NK-92 (cell line): ENCODE measurements around the gene DIDO1.

Source experiments
- DNase-seq: peaks from one replicate; lab custom pipeline; 2025; ENCODE audit not compliant: unreplicated experiment; lab: John Stamatoyannopoulos, UW

Gene DIDO1

DNA sequence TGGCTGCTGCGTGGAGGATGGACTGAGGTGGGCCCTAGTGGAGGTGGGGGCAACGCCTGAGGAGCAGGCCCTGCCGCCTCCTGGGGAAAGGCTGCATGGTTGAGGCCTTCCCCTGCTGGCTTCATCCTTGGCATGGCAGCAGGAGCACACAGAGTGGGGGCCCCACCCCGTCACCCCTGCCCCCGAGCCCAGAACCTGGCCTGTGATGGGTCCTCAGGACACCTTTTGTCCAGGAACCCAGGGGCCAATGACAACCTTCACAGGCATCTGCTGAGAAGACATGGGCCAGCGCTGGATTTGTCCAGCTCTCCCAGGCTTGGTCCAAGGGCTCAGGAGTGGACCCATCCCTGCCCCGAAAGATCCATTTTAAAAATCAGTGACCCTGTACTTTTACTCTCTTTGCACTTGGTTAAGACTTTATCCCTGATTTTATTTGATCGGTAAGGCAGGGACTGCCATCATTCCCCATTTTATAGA is 25.6 kb upstream of the DIDO1 start:
- no peak for DNase-seq

GRCh38 chr20:62951143-62951895 is 25.0 kb upstream of the DIDO1 start:
- DNase-seq = no peak

DNA sequence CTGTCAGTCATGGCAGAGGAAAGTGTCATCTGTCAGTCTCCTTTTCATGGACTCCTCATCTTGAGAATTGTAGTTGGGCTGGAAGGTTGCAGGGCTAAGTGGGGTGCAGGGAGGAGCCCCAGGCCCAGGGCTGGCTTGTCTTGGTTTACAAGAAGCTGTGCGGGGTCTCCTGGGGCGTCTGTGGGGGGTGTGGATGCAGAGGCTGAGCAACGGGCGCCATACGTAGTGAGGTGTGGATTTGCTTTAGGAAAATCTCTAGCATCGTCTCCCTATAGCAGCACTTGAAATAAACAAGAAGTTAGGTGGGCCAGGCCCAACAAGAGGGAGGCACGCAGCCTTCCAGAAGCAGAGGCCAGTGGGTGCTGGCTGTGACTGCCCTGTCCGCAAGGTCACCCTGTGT is 24.4 kb upstream of the DIDO1 start:
- no peak for DNase-seq

DNA sequence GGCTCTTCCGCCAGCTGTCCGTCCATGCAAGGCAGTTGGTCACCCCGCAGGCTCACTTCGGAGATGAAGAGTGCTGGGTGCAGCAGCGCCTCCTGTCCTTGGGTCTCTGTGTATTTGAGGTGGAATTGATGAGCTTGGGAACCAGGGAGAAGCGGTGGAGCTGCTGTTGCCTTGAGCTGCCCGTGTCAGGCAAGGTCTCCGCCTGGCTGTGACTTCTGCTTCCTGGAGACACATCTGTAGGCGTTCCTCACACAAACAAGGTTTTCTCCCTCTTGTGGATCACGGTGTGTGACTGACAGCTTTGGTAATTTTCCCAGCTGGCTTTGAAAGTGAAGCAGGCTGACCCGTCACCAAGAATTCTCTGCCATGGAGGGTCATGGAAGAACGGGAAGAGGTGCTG is 23.7 kb upstream of the DIDO1 start:
- no peak for DNase-seq

- DNase-seq = no peak
Observed at GRCh38 chr20:62949153-62949821, 23.0 kb upstream of the DIDO1 start.

DNA sequence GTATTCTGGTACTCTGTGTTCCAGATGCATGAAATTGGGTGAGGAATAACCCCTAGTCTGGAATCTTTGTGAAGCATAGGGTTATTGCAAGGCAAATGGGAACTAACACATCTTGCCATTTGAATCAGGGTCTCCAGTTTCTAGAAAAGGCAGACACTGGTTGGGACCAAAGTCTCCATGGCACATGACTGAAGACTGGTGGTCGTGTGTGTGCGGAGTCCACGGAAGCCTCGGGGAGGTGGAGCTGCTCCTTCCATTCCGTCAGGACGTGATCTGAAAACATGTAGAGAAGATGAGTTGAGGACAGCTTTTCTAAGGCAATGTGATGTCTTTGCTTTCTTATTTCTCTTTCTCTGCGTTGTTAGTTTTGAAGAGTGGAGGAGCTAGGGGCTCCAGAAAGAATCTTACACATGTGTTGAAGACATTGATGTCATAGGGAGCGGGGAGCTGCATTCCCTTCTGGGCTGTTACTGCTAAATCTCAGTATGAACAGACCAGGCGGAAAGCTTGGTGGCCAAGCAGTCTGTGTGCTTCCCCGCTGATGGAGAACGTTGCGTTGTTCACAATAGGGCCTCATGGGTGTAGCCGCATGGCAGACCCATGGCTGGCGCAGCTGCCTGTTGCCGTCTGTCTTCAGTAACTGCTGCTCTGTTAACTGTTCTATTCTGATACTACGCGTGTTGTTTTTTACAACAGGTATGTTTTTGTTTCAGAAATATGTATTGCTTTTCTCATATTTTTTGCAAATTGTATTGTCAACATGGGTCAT is 21.4 kb upstream of the DIDO1 start:
- no peak for DNase-seq

DNA sequence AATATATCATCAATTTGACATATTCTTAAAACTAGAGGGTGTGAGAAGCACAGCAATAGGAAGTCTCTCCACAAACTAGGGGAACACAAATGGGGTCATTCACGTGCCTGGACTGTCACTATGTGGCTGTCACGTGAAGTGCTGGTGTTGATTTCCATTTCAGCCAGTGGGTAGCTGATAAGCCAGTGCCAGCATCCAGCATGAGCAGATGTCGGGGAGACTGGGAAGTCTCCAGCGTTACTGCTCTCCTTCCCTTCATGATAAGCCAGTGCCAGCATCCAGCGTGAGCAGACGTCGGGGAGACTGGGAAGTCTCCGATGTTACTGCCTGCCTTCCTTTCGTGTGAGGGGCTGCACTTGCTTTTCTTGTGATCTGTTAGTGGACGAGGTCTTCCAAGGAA is 20.6 kb upstream of the DIDO1 start:
- DNase-seq = no peak

DNA sequence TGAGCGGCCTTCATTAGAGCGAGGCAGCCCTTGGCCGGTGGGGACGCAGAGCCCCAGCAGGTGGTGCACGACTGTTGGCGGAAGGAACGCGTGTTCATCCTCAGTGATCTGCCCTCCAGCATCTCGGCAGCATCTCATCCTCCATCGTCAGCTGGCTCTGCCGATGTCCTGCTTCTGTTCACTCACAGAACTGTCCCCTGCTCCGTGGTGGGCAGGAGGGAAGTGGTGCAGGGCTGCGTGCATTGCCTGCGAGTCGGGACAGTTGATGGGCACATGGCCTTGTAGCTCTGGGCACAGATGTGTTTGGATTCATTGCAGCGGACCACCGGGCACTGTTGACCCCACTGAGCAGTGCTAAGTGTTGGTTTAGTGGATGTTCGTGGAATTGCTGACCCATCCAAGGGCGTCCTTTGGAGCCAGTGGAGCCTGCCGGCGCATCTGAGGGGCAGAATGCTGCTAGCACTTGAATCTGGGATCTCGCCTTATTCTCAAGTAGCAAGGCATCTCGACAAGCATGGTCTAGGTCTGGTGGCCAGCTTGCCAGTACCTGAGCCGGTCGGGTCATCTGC is 19.6 kb upstream of the DIDO1 start:
- DNase-seq = no peak

DNA sequence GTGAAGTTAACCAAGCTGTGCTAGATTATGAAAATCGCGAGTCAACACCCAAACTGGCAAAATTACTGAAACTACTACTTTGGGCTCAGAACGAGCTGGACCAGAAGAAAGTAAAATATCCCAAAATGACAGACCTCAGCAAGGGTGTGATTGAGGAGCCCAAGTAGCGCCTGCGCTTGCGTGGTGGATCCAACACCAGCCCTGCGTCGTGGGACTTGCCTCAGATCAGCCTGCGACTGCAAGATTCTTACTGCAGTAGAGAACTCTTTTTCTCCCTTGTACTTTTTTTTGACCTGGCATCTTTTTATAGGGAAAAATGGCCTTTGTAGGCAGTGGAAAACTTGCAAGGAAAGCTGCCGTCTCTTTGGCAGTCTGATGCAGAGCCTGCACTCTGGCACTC is 18.4 kb upstream of the DIDO1 start:
- DNase-seq = no peak

DNA sequence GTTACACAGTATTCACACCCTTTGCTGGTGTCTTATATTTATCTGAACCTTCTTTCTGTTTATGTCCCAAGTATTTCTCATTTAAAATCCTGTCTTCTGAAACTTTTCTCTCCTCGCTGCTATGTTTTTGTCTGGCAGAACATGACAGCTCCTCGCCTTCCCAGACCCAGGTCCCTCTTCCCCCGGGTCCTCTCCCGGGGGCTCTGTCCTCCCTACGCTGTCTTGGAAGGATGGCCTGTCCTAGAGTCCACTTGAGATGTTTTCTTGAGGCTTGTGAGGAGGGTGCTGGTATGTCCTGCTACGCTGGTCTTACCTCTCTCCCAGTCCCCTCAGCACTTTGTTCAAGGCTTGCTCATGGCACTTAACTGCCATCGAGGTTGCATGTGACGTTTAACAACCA is 17.9 kb upstream of the DIDO1 start:
- no peak for DNase-seq

- no peak for DNase-seq
Observed at GRCh38 chr20:62943396-62943795, 17.1 kb upstream of the DIDO1 start.

- DNase-seq = no peak
Observed at GRCh38 chr20:62942456-62942855, 16.2 kb upstream of the DIDO1 start.

DNA sequence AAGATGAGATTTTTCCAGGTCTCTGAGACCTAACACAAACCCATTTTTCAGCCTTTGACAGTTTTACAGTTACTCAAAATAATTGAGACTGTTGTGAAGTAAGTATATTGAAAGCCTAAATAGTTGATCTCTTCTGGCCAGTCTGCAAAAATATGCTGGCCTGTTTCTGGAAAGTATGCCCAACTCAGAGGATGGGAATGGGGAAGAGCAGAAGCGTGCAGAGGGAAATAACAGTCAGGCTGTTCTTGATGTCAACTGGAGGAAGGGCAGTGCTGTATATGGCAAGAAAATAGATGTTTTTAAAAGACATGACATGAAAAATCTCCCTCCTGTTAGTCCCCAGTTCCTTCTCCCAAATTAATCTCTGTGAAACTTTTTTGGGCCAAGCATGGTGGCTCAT is 15.5 kb upstream of the DIDO1 start:
- DNase-seq = no peak

DNA sequence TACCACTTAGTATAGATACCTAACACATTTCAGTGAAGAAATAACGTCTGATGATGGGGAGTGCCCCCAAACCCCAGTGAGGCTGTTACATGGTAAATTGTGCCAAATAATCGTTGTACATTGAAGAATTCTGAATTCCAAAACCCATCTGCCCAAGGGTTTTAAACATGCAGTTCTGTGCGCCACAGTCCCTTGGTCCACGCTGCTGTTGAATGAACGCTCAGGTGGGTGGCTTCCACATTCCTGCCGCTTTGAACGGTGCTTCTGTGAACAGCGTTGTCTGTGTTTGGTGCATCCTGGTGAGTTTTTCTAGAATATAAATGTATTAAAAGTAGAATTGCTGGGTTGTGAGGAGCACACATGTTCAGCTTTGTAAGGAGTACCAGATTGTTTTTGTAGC is 14.6 kb upstream of the DIDO1 start:
- DNase-seq = no peak

- no peak for DNase-seq
Observed at GRCh38 chr20:62938105-62938888, 12.0 kb upstream of the DIDO1 start, which contains the start of gene GID8. TSS of gene GID8 (plus strand) at chr20:62938147. CDS start at chr20:62941503, 3,356 bp downstream.

GRCh38 chr20:62937268-62938104 is 11.2 kb upstream of the DIDO1 start:
- peak; percentile 47 for DNase-seq

DNA sequence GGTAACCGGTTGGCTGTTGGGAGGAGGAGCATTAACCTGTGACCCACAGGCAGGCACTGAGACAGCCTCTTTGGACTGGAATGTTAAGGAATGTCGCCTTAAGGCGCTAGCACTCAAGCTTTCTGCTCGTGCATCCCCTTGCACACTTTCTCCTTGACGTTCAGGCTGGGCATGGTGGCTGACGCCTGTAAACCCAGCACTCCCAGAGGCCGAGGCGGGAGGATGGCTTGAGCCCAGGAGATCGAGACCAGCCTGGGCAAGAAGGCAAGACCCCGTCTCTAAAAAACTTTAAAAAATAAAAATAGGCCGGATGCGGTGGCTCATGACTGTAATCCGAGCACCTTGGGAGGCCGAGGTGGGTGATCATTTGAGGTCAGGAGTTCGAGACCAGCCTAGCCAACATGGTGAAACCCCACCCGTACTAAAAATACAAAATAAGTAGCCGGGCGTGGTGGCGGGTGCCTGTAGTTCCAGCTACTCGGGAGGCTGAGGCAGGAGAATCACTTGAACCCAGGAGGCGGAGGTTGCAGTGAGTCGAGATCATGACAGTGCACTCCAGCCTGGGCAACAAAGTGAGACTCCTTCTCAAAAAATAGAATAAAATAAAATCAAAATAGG is 9.8 kb upstream of the DIDO1 start:
- no peak for DNase-seq

GRCh38 chr20:62935204-62935967 is 9.1 kb upstream of the DIDO1 start:
- no peak for DNase-seq

DNA sequence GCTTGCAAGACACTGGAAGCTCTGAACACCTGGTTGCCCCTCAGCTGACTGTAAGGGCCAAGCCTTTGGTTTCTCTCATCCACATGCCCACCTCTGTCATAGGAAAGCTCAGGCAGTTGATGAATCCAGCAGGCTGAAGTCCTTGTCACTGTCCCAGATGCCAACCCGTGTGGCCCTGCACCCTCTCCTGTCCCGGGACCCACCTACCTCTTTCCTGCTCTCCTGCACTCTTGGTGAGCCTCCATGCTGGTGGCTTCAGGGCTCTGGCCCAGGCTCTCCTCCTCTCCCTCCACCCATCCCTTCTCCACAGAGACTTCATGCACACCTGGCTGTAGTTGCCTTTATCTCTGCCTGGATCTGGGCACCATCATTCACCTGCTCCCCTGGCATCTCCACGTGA is 7.7 kb upstream of the DIDO1 start:
- no peak for DNase-seq
